AG09309 (cell line): ENCODE data around the gene CYP1A2.

Source experiments
- DNase-seq: peaks from one replicate; pipeline ENCODE4 v3.0.0-alpha.2; 2010; ENCODE audit warnings: low read depth
- H3K4me3 ChIP-seq: 2 replicates; pipeline ENCODE4 v1.5.1; 2011; ENCODE audit warnings: mild to moderate bottlenecking, low read depth, low read length, moderate library complexity; ENCODE audit not compliant: control insufficient read depth
- TF ChIP-seq, protein P1 (sequence below): IDR thresholded peaks from 2 replicates; pipeline ENCODE4 v1.5.1; 2011; ENCODE audit warnings: mild to moderate bottlenecking, low read depth, low read length, inconsistent platforms; ENCODE audit not compliant: insufficient read depth, control insufficient read depth; ENCODE audit errors: missing control alignments

The CYP1A2 gene

DNA sequence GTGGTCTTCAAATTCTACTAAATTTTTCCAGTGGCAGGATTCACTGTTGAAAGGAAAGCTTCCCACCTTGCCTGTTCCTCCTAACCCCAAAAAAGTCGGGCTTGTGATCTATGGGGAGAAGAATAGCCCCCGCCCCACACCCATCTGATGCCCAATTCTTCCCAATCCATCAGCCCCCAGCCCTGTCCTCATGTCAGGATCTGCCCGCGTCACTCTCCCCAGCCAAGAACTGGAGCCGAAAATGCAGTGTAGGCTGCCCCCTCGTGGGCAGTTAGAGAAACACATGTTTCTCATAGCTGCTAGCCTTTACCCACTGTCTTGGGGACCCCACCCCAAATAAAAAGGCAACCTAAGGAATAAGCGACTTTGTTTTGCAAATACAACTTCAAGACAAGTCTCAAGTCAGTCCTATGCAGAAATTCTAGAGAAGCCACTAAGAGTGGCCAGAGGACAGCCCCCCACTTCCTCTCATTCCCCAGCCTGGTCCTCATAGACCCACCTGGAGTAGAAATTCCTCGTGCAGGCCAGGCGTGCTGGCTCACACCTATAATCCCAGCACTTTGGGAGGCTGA, 20.2 kb downstream of the CYP1A2 start:
- H3K4me3 ChIP-seq: no peak overlapping the region; the same call in 1 of the 2 replicates
- TF ChIP-seq, protein P1, sequence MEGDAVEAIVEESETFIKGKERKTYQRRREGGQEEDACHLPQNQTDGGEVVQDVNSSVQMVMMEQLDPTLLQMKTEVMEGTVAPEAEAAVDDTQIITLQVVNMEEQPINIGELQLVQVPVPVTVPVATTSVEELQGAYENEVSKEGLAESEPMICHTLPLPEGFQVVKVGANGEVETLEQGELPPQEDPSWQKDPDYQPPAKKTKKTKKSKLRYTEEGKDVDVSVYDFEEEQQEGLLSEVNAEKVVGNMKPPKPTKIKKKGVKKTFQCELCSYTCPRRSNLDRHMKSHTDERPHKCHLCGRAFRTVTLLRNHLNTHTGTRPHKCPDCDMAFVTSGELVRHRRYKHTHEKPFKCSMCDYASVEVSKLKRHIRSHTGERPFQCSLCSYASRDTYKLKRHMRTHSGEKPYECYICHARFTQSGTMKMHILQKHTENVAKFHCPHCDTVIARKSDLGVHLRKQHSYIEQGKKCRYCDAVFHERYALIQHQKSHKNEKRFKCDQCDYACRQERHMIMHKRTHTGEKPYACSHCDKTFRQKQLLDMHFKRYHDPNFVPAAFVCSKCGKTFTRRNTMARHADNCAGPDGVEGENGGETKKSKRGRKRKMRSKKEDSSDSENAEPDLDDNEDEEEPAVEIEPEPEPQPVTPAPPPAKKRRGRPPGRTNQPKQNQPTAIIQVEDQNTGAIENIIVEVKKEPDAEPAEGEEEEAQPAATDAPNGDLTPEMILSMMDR: peak; percentile 75
- no peak for DNase-seq

DNA sequence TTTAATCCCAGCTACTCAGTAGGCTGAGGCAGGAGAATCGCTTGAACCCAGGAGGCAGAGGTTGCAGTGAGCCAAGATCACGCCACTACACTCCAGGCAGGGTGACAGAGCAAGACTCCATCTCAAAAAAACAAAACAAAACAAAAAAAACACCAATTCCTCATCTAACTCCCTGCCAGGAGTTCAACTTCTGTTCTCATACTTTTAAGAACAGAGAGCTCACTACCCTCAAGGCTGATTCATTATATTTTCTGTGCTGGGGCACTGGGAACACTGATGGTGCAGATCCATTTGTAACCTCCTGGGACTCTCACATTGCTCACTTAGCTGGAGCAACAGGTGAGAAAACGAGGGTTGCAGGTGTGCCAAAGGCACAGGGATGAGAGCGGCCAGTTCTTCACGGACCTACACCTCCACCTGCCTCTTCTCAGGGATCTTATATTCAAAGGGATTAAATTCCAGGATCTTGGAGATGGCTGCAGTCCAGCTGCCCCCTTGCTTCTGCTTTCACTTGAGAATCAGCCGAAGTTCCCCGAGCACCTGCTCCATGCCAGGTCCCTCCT, 20.9 kb downstream of the CYP1A2 start:
- no peak for DNase-seq
- no peak overlapping the region for H3K4me3 ChIP-seq
- TF ChIP-seq, protein P1: no peak

DNA sequence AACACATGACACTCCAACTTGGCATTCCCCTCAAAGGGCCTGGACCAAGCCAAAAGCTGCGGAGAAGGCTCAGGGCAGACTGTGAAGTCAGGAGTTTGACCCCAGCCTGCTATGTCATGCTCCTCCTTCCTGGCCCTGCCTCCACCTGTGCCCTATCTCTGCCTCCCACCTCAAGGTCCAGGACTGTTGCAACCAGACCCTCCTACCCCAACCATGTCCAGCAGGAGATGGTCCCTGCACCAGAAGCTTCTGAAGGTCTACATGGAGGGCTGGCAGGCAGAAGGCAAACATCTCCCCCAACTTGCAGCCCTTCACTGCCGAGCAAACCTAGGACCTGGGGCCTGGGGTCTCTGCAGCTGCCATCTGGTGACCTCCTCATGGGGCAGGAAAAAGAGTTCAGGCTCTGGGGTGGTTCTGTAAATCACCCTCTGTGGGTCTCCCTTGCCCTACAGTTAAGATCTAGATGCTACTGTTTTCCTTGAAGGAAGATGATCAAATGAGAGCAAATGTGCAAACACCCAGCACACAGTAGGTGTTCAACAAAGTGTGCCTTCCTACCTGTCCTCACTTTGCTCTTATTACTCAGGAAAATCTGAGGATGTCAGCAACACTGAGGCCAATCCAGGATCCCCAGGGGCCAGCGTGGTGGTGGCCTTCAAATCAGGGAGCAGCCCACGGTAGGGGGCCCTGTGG, 21.7 kb downstream of the CYP1A2 start:
- TF ChIP-seq, protein P1: no peak
- DNase-seq: no peak

DNA sequence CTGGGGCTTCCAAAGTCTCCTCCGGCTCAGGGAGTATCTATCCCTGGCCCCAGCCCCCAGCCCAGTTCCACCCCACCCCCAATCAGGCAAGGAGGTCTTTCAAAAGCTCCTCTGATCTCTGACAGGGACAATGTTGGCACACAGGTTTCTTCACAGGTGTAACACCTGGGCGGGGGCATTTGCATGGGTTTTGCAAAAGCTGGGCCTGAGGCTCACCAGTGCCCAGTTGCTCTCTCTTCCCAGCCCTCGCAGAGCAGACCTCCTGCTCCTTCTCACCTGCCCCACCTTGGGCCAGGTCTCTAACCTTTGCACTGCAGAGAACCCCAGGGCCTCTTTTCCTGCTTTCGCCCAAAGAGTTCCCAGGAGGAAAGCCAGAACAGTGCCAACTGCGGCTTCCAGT, 24.7 kb downstream of the CYP1A2 start:
- TF ChIP-seq, protein P1: no peak
- no peak overlapping the region for H3K4me3 ChIP-seq
- DNase-seq: no peak

More for the DNA sequence above, 21.7 kb downstream of the CYP1A2 start:
- H3K4me3 ChIP-seq: no peak overlapping the region

DNA sequence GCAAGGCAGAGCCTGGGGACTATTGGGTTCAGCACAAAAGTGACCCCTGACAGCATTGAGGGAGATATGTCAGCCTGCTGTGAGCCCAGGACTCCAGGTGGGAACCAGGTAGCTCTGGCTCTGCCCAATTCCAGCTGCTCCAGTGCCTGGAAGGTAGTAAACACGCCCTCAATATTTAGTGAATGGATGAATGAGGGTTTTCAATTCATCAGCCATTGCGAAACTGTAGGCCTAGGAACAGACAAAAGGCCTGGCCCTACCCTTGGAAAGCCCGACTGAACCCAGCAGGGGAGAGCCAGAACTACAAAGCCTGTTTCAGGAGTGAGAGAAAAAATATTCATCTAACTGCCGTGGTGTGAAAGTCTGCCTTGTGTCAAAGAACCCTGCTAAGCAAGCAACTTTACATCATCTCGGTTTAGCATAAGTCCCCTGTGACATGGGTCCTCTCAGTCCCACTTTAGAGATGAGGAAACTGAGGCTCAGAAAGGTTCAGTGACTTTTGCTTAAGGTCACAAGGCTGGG, 25.1 kb downstream of the CYP1A2 start:
- DNase-seq: no peak
- TF ChIP-seq, protein P1: no peak
- no peak overlapping the region for H3K4me3 ChIP-seq

DNA sequence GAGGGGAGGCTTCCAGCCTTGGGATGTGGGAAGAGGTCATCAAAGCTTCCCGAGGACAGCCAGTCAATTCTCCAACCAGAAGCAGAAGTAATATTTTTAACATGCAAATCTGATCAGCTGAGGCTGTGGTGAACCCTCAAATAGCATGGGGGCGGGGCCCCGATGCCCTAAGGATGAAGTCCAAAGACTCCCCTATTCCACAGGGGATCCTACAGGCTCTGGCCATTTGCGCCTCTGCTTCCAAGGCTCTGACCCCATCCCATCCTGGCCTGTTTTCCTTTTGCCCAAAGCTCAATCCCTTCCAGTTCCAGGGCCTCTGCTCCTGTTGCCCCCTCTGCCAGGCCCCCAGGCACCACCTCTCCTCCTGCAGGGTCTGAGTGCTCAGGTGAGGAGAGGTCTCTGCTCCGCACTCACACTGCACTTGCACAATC, 26.5 kb downstream of the CYP1A2 start:
- TF ChIP-seq, protein P1: no peak
- no peak overlapping the region for H3K4me3 ChIP-seq
- no peak for DNase-seq
